Stimulated activated naive CD8-positive, alpha-beta T cell treated with anti-CD3 and anti-CD28 coated beads, Interleukin-15, amount 100 ng/mL, for 72 hours (primary cell): Measurements from ENCODE around the gene MROH7.

Source experiments
- ATAC-seq: fragments of 150-1000 bp; cut with Tn5 transposase; 2 replicates; pipeline ENCODE4 v1.10.0; 2021; ENCODE audit warnings: mild to moderate bottlenecking, moderate library complexity
- DNase-seq, 2 donors: peaks; one replicate each; pipeline ENCODE4 v3.0.0; 2021 to 2022
- H3K27ac Mint-ChIP-seq, 2 donors: one replicate each; pipeline ENCODE4 v1.8.0; 2022; ENCODE audit warnings: mild to moderate bottlenecking in 2 of 2, mixed read lengths in 2 of 2, moderate library complexity in 2 of 2
- H3K27me3 Mint-ChIP-seq: one replicate; pipeline ENCODE4 v1.8.0; 2022; ENCODE audit warnings: mixed read lengths
- H3K4me1 Mint-ChIP-seq: one replicate; pipeline ENCODE4 v1.8.0; 2022; ENCODE audit warnings: mild to moderate bottlenecking, mixed read lengths
- H3K4me3 Mint-ChIP-seq, 2 donors: one replicate each; pipeline ENCODE4 v1.8.0; 2022; ENCODE audit warnings: mild to moderate bottlenecking in 2 of 2, mixed read lengths in 2 of 2, moderate library complexity in 1 of 2
- H3K9me3 Mint-ChIP-seq, 2 donors: one replicate each; pipeline ENCODE4 v1.8.0; 2022; ENCODE audit warnings: mixed read lengths in 2 of 2

Gene MROH7

GRCh38 chr1:54640863-54641836 is at the start of gene MROH7:
Gene MROH7 (plus strand): TSS chr1:54641786. CDS start chr1:54652927, 11,141 bp downstream.
- Mint-ChIP-seq H3K27me3 (no peaks in the 10 kb centered on the region), H3K4me3 (no peak within 1 kb of the TSS), H3K4me1 (no peaks in the 10 kb centered on the region), H3K9me3 (peaks cover 8 to 9% of the 10 kb centered on the region in 2 donors), H3K27ac (no peak within 1 kb of the TSS)
- ATAC-seq (no peak), DNase-seq (no peak)

- H3K4me3 Mint-ChIP-seq, result no peak overlapping the region
- peaks cover 2% of the 10 kb centered on the region for H3K4me1 Mint-ChIP-seq
- no peak for ATAC-seq
These were observed 47.9 kb upstream of the MROH7 start for GRCh38 chr1:54593571-54594160.

GRCh38 chr1:54594463-54594862 is 47.1 kb upstream of the MROH7 start:
- no peaks in the 10 kb centered on the region for H3K9me3 Mint-ChIP-seq
- H3K27ac Mint-ChIP-seq, result no peak overlapping the region
- no peaks in the 10 kb centered on the region for H3K4me1 Mint-ChIP-seq
- H3K27me3 Mint-ChIP-seq, result no peaks in the 10 kb centered on the region
- no peak overlapping the region for H3K4me3 Mint-ChIP-seq
- ATAC-seq (peak; percentile 28), DNase-seq (no peak)

More at GRCh38 chr1:54593571-54594160, 47.9 kb upstream of the MROH7 start:
- no peak overlapping the region for H3K27ac Mint-ChIP-seq
- no peaks in the 10 kb centered on the region for H3K9me3 Mint-ChIP-seq
- no peak for DNase-seq
- no peaks in the 10 kb centered on the region for H3K27me3 Mint-ChIP-seq

- ATAC-seq (no peak), DNase-seq (no peak)
- Mint-ChIP-seq H3K4me1 (no peaks in the 10 kb centered on the region), H3K27me3 (no peaks in the 10 kb centered on the region), H3K27ac (peak overlapping the region in 1 of 2 donors; percentile 21), H3K4me3 (no peak overlapping the region), H3K9me3 (no peaks in the 10 kb centered on the region)
These were observed 45.6 kb upstream of the MROH7 start for GRCh38 chr1:54595956-54596498.

- no peak for ATAC-seq
- Mint-ChIP-seq H3K4me1 (no peaks in the 10 kb centered on the region), H3K4me3 (no peak overlapping the region), H3K9me3 (no peaks in the 10 kb centered on the region), H3K27me3 (no peaks in the 10 kb centered on the region), H3K27ac (no peak overlapping the region)
- DNase-seq, result no peak
These were observed 44.8 kb upstream of the MROH7 start for GRCh38 chr1:54596756-54597155.

- H3K27me3 Mint-ChIP-seq, result no peaks in the 10 kb centered on the region
- ATAC-seq (no peak), DNase-seq (no peak)
- no peak overlapping the region for H3K4me3 Mint-ChIP-seq
- no peaks in the 10 kb centered on the region for H3K9me3 Mint-ChIP-seq
- H3K4me1 Mint-ChIP-seq, result no peaks in the 10 kb centered on the region
- H3K27ac Mint-ChIP-seq, result no peak overlapping the region
These were observed 44.0 kb upstream of the MROH7 start for GRCh38 chr1:54597455-54598030.

- ATAC-seq, result no peak
- no peaks in the 10 kb centered on the region for H3K9me3 Mint-ChIP-seq
- DNase-seq, result no peak
- H3K27me3 Mint-ChIP-seq, result no peaks in the 10 kb centered on the region
- peaks cover 4% of the 10 kb centered on the region for H3K4me1 Mint-ChIP-seq
- H3K27ac Mint-ChIP-seq, result no peak overlapping the region
- no peak overlapping the region for H3K4me3 Mint-ChIP-seq
These were observed 42.3 kb upstream of the MROH7 start for GRCh38 chr1:54599211-54599823.

- ATAC-seq (no peak), DNase-seq (no peak)
- Mint-ChIP-seq H3K27me3 (no peaks in the 10 kb centered on the region), H3K9me3 (no peaks in the 10 kb centered on the region), H3K27ac (no peak overlapping the region), H3K4me3 (no peak overlapping the region), H3K4me1 (peaks cover 15% of the 10 kb centered on the region)
These were observed 40.5 kb upstream of the MROH7 start for GRCh38 chr1:54600947-54601721.

- H3K27me3 Mint-ChIP-seq, result no peaks in the 10 kb centered on the region
- H3K4me1 Mint-ChIP-seq, result peaks cover 15% of the 10 kb centered on the region
- ATAC-seq (no peak), DNase-seq (no peak)
- no peaks in the 10 kb centered on the region for H3K9me3 Mint-ChIP-seq
- H3K27ac Mint-ChIP-seq, result no peak overlapping the region
- H3K4me3 Mint-ChIP-seq, result no peak overlapping the region
These were observed 39.9 kb upstream of the MROH7 start for GRCh38 chr1:54601730-54602129.

GRCh38 chr1:54602554-54602953 is 39.0 kb upstream of the MROH7 start:
- no peak overlapping the region for H3K4me3 Mint-ChIP-seq
- H3K9me3 Mint-ChIP-seq, result no peaks in the 10 kb centered on the region
- H3K27me3 Mint-ChIP-seq, result no peaks in the 10 kb centered on the region
- peaks cover 15% of the 10 kb centered on the region for H3K4me1 Mint-ChIP-seq
- DNase-seq, result no peak
- no peak for ATAC-seq
- no peak overlapping the region for H3K27ac Mint-ChIP-seq

- H3K9me3 Mint-ChIP-seq, result no peaks in the 10 kb centered on the region
- ATAC-seq (no peak), DNase-seq (no peak)
- no peaks in the 10 kb centered on the region for H3K27me3 Mint-ChIP-seq
- H3K4me3 Mint-ChIP-seq, result no peak overlapping the region
- peaks cover 15% of the 10 kb centered on the region for H3K4me1 Mint-ChIP-seq
- H3K27ac Mint-ChIP-seq, result peak overlapping the region in 1 of 2 donors; percentile 27
These were observed 38.3 kb upstream of the MROH7 start for GRCh38 chr1:54603241-54603640.

GRCh38 chr1:54604051-54604450 is 37.5 kb upstream of the MROH7 start:
- DNase-seq (no peak), ATAC-seq (no peak)
- Mint-ChIP-seq H3K27ac (peak overlapping the region in 1 of 2 donors; percentile 67), H3K27me3 (no peaks in the 10 kb centered on the region), H3K9me3 (no peaks in the 10 kb centered on the region), H3K4me1 (peaks cover 15% of the 10 kb centered on the region), H3K4me3 (no peak overlapping the region)

- Mint-ChIP-seq H3K4me1 (peaks cover 15% of the 10 kb centered on the region), H3K9me3 (no peaks in the 10 kb centered on the region), H3K27me3 (no peaks in the 10 kb centered on the region), H3K4me3 (no peak overlapping the region), H3K27ac (peak overlapping the region; percentile 63 to 67)
- DNase-seq, result peak; percentile 18 to 45
- ATAC-seq, result peak; percentile 83
These were observed 36.8 kb upstream of the MROH7 start for GRCh38 chr1:54604572-54605370.
